Activated T-helper 17 cell treated with anti-CD3 and anti-CD28 coated beads, Interleukin-2, amount 50 U/mL, for 72 hours (primary cell): Measurements from ENCODE around the gene FCMR. TPM values are rescaled to one million over a fixed set of nuclear protein-coding genes. Genes with fewer than 3 reads are reported as not detected.
A peak's percentile ranks its signal among the peaks of the same experiment; 100 is the strongest.

ENCODE experiments used
- ATAC-seq: fragments of 150-1000 bp; cut with Tn5 transposase; replicated peaks from 2 replicates; pipeline ENCODE4 v1.10.0; 2021; ENCODE audit warnings: mild to moderate bottlenecking, moderate library complexity
- H3K27ac Mint-ChIP-seq: one replicate; pipeline ENCODE4 v1.8.0; 2022; ENCODE audit warnings: mixed read lengths
- H3K27me3 Mint-ChIP-seq: one replicate; pipeline ENCODE4 v1.8.0; 2022; ENCODE audit warnings: mixed read lengths
- H3K36me3 Mint-ChIP-seq: one replicate; pipeline ENCODE4 v1.8.0; 2022; ENCODE audit warnings: low read depth, mild to moderate bottlenecking, mixed read lengths
- H3K4me1 Mint-ChIP-seq: one replicate; pipeline ENCODE4 v1.8.0; 2022; ENCODE audit warnings: mixed read lengths
- H3K4me3 Mint-ChIP-seq: one replicate; pipeline ENCODE4 v1.8.0; 2022; ENCODE audit warnings: mild to moderate bottlenecking, mixed read lengths
- H3K9me3 Mint-ChIP-seq: one replicate; pipeline ENCODE4 v1.8.0; 2022; ENCODE audit warnings: mixed read lengths
- total RNA-seq, 2 donors: library from RNA; stranded (reverse); gene quantifications; one replicate each; pipeline ENCODE4 v1.2.3, GENCODE V29; 2022

The FCMR gene
- total RNA-seq, 2 donors from 2014 or later = 22.7 to 74.0 TPM

- ATAC-seq = peak; percentile 94
- no peaks in the 10 kb centered on the region for H3K9me3 Mint-ChIP-seq
- H3K27ac Mint-ChIP-seq = no peak overlapping the region
- H3K4me3 Mint-ChIP-seq = peak overlapping the region; percentile 34
- no peaks in the 10 kb centered on the region for H3K36me3 Mint-ChIP-seq
- H3K4me1 Mint-ChIP-seq = peaks cover 11% of the 10 kb centered on the region
- H3K27me3 Mint-ChIP-seq = peaks cover 3% of the 10 kb centered on the region
Measured at GRCh38 chr1:206955476-206956451, 34.0 kb upstream of the FCMR start.

- H3K27me3 Mint-ChIP-seq = peaks cover 3% of the 10 kb centered on the region
- H3K9me3 Mint-ChIP-seq = no peaks in the 10 kb centered on the region
- peak overlapping the region; percentile 9 for H3K4me3 Mint-ChIP-seq
- peaks cover 11% of the 10 kb centered on the region for H3K4me1 Mint-ChIP-seq
- H3K36me3 Mint-ChIP-seq = no peaks in the 10 kb centered on the region
- ATAC-seq = no peak
- no peak overlapping the region for H3K27ac Mint-ChIP-seq
Measured at GRCh38 chr1:206954459-206955342, 33.0 kb upstream of the FCMR start.

- Mint-ChIP-seq H3K4me1 (peaks cover 11% of the 10 kb centered on the region), H3K27me3 (peaks cover 3% of the 10 kb centered on the region), H3K4me3 (no peak overlapping the region), H3K36me3 (no peaks in the 10 kb centered on the region), H3K9me3 (no peaks in the 10 kb centered on the region), H3K27ac (no peak overlapping the region)
- ATAC-seq = no peak
Measured at GRCh38 chr1:206953626-206954025, 31.9 kb upstream of the FCMR start.

GRCh38 chr1:206953126-206953525, 31.4 kb upstream of the FCMR start:
- ATAC-seq = no peak
- Mint-ChIP-seq H3K4me1 (peaks cover 11% of the 10 kb centered on the region), H3K27ac (no peak overlapping the region), H3K4me3 (no peak overlapping the region), H3K36me3 (no peaks in the 10 kb centered on the region), H3K27me3 (peaks cover 3% of the 10 kb centered on the region), H3K9me3 (no peaks in the 10 kb centered on the region)

GRCh38 chr1:206952171-206952570, 30.4 kb upstream of the FCMR start:
- Mint-ChIP-seq H3K9me3 (no peaks in the 10 kb centered on the region), H3K4me3 (no peak overlapping the region), H3K27ac (no peak overlapping the region), H3K36me3 (no peaks in the 10 kb centered on the region), H3K27me3 (peaks cover 3% of the 10 kb centered on the region), H3K4me1 (peaks cover 11% of the 10 kb centered on the region)
- no peak for ATAC-seq

GRCh38 chr1:206951318-206952100, 29.8 kb upstream of the FCMR start:
- Mint-ChIP-seq H3K36me3 (no peaks in the 10 kb centered on the region), H3K4me1 (peaks cover 11% of the 10 kb centered on the region), H3K4me3 (no peak overlapping the region), H3K9me3 (no peaks in the 10 kb centered on the region), H3K27me3 (peaks cover 7% of the 10 kb centered on the region), H3K27ac (no peak overlapping the region)
- ATAC-seq = no peak

- Mint-ChIP-seq H3K9me3 (no peaks in the 10 kb centered on the region), H3K4me1 (peaks cover 2% of the 10 kb centered on the region), H3K27me3 (peaks cover 11% of the 10 kb centered on the region), H3K4me3 (no peak overlapping the region), H3K36me3 (no peaks in the 10 kb centered on the region), H3K27ac (no peak overlapping the region)
- ATAC-seq = no peak
Measured at GRCh38 chr1:206949641-206950040, 27.9 kb upstream of the FCMR start.

- no peaks in the 10 kb centered on the region for H3K4me1 Mint-ChIP-seq
- no peak for ATAC-seq
- H3K27ac Mint-ChIP-seq = no peak overlapping the region
- no peaks in the 10 kb centered on the region for H3K36me3 Mint-ChIP-seq
- peaks cover 11% of the 10 kb centered on the region for H3K27me3 Mint-ChIP-seq
- H3K9me3 Mint-ChIP-seq = no peaks in the 10 kb centered on the region
- H3K4me3 Mint-ChIP-seq = no peak overlapping the region
Measured at GRCh38 chr1:206949208-206949607, 27.5 kb upstream of the FCMR start.

GRCh38 chr1:206947255-206947654, 25.5 kb upstream of the FCMR start:
- no peaks in the 10 kb centered on the region for H3K4me1 Mint-ChIP-seq
- no peak for ATAC-seq

GRCh38 chr1:206946261-206946660, 24.5 kb upstream of the FCMR start, which contains the start of gene PIGR:
PIGR (minus strand) TSS chr1:206946466; CDS start chr1:206940531, 5,935 bp downstream.
- no peak for ATAC-seq
- Mint-ChIP-seq H3K27ac (no peak within 1 kb of the TSS), H3K9me3 (no peaks in the 10 kb centered on the region), H3K27me3 (peaks cover 12% of the 10 kb centered on the region), H3K4me1 (no peaks in the 10 kb centered on the region), H3K4me3 (no peak within 1 kb of the TSS), H3K36me3 (no peaks in the 10 kb centered on the region)

More at GRCh38 chr1:206947255-206947654, 25.5 kb upstream of the FCMR start:
- no peaks in the 10 kb centered on the region for H3K9me3 Mint-ChIP-seq
- no peak overlapping the region for H3K4me3 Mint-ChIP-seq
- H3K36me3 Mint-ChIP-seq = no peaks in the 10 kb centered on the region
- H3K27me3 Mint-ChIP-seq = peaks cover 12% of the 10 kb centered on the region
- no peak overlapping the region for H3K27ac Mint-ChIP-seq

GRCh38 chr1:206945779-206946178, 24.0 kb upstream of the FCMR start:
- Mint-ChIP-seq H3K36me3 (no peaks in the 10 kb centered on the region), H3K27ac (no peak overlapping the region), H3K9me3 (no peaks in the 10 kb centered on the region), H3K27me3 (peaks cover 12% of the 10 kb centered on the region), H3K4me3 (no peak overlapping the region), H3K4me1 (no peaks in the 10 kb centered on the region)
- no peak for ATAC-seq

GRCh38 chr1:206944703-206945102, 23.0 kb upstream of the FCMR start:
- Mint-ChIP-seq H3K36me3 (no peaks in the 10 kb centered on the region), H3K9me3 (no peaks in the 10 kb centered on the region), H3K27ac (no peak overlapping the region), H3K4me1 (no peaks in the 10 kb centered on the region), H3K4me3 (no peak overlapping the region), H3K27me3 (peaks cover 12% of the 10 kb centered on the region)
- ATAC-seq = no peak

- Mint-ChIP-seq H3K4me3 (no peak overlapping the region), H3K9me3 (no peaks in the 10 kb centered on the region), H3K27ac (no peak overlapping the region), H3K36me3 (no peaks in the 10 kb centered on the region), H3K4me1 (no peaks in the 10 kb centered on the region), H3K27me3 (peaks cover 12% of the 10 kb centered on the region)
- ATAC-seq = no peak
Measured at GRCh38 chr1:206941766-206942418, 20.2 kb upstream of the FCMR start.
